GM19193 (cell line): ENCODE measurements around the gene PRSS23.

Source experiments
- POLR2A ChIP-seq: IDR thresholded peaks from 4 replicates; pipeline ENCODE4 v1.6.1; 2011; ENCODE audit not compliant: insufficient read depth, insufficient read length; ENCODE audit errors: extremely low read depth

PRSS23 gene

DNA sequence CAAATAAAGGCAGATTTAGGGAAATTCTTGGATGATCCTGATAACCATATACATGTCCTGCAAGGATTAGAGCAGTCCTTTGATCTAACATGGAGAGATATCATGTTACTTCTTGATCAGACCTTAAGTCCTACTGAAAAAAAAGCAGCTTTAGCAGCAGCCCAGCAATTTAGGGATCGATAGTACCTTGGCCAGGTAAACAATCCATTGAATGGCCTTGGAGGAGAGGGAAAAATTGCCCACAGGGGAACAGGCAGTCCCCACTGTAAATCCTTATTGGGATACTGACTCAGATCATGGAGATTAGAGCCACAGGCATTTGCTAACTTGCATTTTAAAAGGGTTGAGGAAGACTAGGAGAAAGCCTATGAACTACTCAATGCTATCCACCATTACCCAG lies 47.8 kb downstream of the PRSS23 start:
- TF ChIP-seq POLR2A, result no peak

- no peak for TF ChIP-seq POLR2A
Observed at GRCh38 chr11:86849679-86850078, 49.3 kb downstream of the PRSS23 start.
